Spleen (tissue), 7 donors: ENCODE measurements around the gene ATP10A.

Source experiments
- POLR2AphosphoS5 ChIP-seq, 3 donors: sonication (generic); formaldehyde crosslinking; IDR thresholded peaks; one replicate each; pipeline ENCODE4 v1.5.1; 2017; ENCODE audit warnings: antibody characterized with exemption in 3 of 3
- TF ChIP-seq, protein P1 (sequence below), 11 experiments: fragments of 200-600 bp in 7 of 11; fragments of 450-650 bp in 4 of 11; sonication (generic) in 4 of 11; IDR thresholded peaks in 8 of 11; conservative IDR thresholded peaks in 3 of 11; 1 replicate in 7 of 11; 2 replicates in 4 of 11; pipeline versions ENCODE4 v1.4.0 to v1.8.0; 2016 to 2021; ENCODE audit warnings: antibody characterized with exemption in 11 of 11, inconsistent platforms in 4 of 11, mild to moderate bottlenecking in 1 of 11
- donor health status: DM: no; HTN: no; CAD: no; lungs with moderate emphysema.
- donor health status: DM: no; HTN: no; CAD: no.
- donor health status: DM: no; HTN: no; CAD: no.

DNA sequence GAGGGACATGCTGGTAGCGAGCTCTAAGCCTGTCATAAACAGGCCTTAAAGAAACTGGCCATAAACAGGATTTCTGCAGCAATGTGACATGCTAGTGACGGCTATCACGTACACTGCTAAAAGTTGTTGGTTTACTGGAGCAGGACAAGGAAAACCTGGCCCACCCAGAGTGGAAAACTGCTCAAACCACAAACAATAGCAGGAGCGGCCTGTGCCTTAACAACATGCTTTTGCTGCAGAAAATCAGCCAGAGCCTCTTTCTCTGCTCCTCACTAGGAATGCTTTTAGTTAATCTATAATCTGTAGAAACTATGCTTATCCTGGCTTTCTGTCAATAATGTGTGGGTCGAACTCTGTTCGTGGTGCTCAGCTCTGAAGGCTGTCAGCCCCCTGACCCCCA, 221.4 kb downstream of the ATP10A start:
- TF ChIP-seq, protein P1, sequence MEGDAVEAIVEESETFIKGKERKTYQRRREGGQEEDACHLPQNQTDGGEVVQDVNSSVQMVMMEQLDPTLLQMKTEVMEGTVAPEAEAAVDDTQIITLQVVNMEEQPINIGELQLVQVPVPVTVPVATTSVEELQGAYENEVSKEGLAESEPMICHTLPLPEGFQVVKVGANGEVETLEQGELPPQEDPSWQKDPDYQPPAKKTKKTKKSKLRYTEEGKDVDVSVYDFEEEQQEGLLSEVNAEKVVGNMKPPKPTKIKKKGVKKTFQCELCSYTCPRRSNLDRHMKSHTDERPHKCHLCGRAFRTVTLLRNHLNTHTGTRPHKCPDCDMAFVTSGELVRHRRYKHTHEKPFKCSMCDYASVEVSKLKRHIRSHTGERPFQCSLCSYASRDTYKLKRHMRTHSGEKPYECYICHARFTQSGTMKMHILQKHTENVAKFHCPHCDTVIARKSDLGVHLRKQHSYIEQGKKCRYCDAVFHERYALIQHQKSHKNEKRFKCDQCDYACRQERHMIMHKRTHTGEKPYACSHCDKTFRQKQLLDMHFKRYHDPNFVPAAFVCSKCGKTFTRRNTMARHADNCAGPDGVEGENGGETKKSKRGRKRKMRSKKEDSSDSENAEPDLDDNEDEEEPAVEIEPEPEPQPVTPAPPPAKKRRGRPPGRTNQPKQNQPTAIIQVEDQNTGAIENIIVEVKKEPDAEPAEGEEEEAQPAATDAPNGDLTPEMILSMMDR (IDR thresholded peaks at IDR 0.05 in 8 of 11, conservative IDR thresholded peaks at IDR 0.05 in 3 of 11), result no peak
- no peak for TF ChIP-seq POLR2AphosphoS5 (IDR thresholded peaks at IDR 0.05)
